Epithelial cell of alveolus of lung (primary cell): ENCODE data around the gene PPP2R2B. TPM values are rescaled to one million over a fixed set of nuclear protein-coding genes. Genes with fewer than 3 reads are reported as not detected.

Experiments
- total RNA-seq: library from RNA; depleted of rRNA; stranded (reverse); fragments of >200 nt; gene quantifications from 2 replicates; pipeline ENCODE4 v1.2.1, GENCODE V29; 2015

Gene PPP2R2B
- not detected in 2 replicates for total RNA-seq

GRCh38 chr5:146878476-146879172 is at the start of gene PPP2R2B:
PPP2R2B (minus strand) TSS chr5:146878757.

